Activated B cell treated with CpG ODN at 0.5 μM for 24 hours (primary cell): ENCODE data around the gene VIL1. TPM values are rescaled to one million over a fixed set of nuclear protein-coding genes. Genes with fewer than 3 reads are reported as not detected.

Experiments used
- ATAC-seq: fragments of 200-7000 bp; cut with Tn5 transposase; one replicate; pipeline ENCODE4 v1.10.0; 2021; ENCODE audit warnings: low read depth, mild to moderate bottlenecking, moderate library complexity
- CTCF ChIA-PET: fragments of 350-600 bp; sonication (Branson Sonifier 250); formaldehyde crosslinking; loops from one replicate; lab custom pipeline; 2021; ENCODE audit warnings: antibody characterized with exemption; lab: Charles Lee
- POLR2A ChIA-PET: fragments of 350-600 bp; sonication (Branson Sonifier 250); formaldehyde crosslinking; loops from one replicate; lab custom pipeline; 2021; ENCODE audit warnings: antibody characterized with exemption; lab: Charles Lee
- DNase-seq: peaks from one replicate; pipeline ENCODE4 v3.0.0; 2022
- H3K27ac Mint-ChIP-seq: one replicate; pipeline ENCODE4 v1.8.0; 2020; ENCODE audit warnings: mixed read lengths
- H3K27me3 Mint-ChIP-seq: one replicate; pipeline ENCODE4 v1.8.0; 2021; ENCODE audit warnings: mixed read lengths
- H3K36me3 Mint-ChIP-seq: one replicate; pipeline ENCODE4 v1.8.0; 2021; ENCODE audit warnings: low read depth, mixed read lengths
- H3K4me1 Mint-ChIP-seq: one replicate; pipeline ENCODE4 v1.8.0; 2021; ENCODE audit warnings: mixed read lengths
- H3K4me3 Mint-ChIP-seq: one replicate; pipeline ENCODE4 v1.8.0; 2020; ENCODE audit warnings: mild to moderate bottlenecking, mixed read lengths
- H3K9me3 Mint-ChIP-seq: one replicate; pipeline ENCODE4 v1.8.0; 2020; ENCODE audit warnings: mixed read lengths
- intact Hi-C: fragments of 100-400 bp; cut with micrococcal nuclease; formaldehyde crosslinking; loops from one replicate; pipeline ENCODE4 v1.15.1; 2024
- total RNA-seq: library from RNA; stranded (reverse); gene quantifications from 2 replicates; pipeline ENCODE4 v1.2.3, GENCODE V29; 2022
- TF ChIP-seq, protein P1 (sequence below): fragments of 200-600 bp; IDR thresholded peaks from one replicate; pipeline ENCODE4 v1.8.0; 2022; ENCODE audit warnings: antibody characterized with exemption, mild to moderate bottlenecking

Gene VIL1
- total RNA-seq, 1 donor from 2014 or later = 0.07 TPM

DNA sequence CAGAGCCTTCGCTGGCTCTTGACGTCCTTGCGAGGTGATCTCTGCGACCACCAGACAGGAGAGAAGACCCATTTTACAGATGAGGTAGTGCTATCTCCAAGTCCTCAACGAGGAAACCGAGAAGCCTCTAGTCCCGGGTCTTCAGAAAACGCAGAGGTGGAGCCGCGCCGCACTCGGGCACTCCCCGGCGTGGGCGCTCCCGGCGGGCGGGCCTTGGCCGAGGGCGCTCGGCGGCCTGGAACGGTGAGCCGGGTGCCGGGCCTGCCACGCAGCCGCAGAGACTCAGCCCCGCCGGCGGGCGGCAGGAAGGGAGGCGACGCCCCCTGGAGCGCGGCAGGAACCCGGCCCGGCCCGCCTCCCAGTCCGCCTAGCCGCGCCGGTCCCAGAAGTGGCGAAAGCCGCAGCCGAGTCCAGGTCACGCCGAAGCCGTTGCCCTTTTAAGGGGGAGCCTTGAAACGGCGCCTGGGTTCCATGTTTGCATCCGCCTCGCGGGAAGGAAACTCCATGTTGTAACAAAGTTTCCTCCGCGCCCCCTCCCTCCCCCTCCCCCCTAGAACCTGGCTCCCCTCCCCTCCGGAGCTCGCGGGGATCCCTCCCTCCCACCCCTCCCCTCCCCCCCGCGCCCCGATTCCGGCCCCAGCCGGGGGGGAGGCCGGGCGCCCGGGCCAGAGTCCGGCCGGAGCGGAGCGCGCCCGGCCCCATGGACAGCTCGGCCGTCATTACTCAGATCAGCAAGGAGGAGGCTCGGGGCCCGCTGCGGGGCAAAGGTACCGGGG lies 19.3 kb upstream of the VIL1 start, which contains the start of gene CTDSP1:
Gene CTDSP1, plus strand, starts transcription at position 478 of the 776 bp plus-strand sequence. Its CDS starts 223 bp downstream, at position 701.
- intact Hi-C loops = loop anchor here (2.0 to 10.0 kb wide), 5 partner anchors 77 to 985 kb away; partner anchors contain the start of genes CNPPD1, CXCR1, DNPEP and RETREG2
- DNase-seq (peak; percentile 89), ATAC-seq (peak; percentile 51)
- Mint-ChIP-seq H3K27ac (peak within 1 kb of the TSS; percentile 84), H3K4me1 (peaks cover 71% of the 10 kb centered on the region), H3K4me3 (peak within 1 kb of the TSS; percentile 93), H3K27me3 (no peaks in the 10 kb centered on the region), H3K9me3 (no peaks in the 10 kb centered on the region), H3K36me3 (peaks cover 28% of the 10 kb centered on the region)
- CTCF ChIA-PET = interaction anchor here (1.4 kb wide), 1 partner anchor 66 kb away, joined by 5 read pairs; no protein-coding TSS in a partner anchor
- POLR2A ChIA-PET = interaction anchor here (0.5 to 1.5 kb wide), 11 partner anchors 23 to 311 kb away, joined by 3 to 13 read pairs (median 5); partner anchors contain the start of genes AAMP, PNKD, TTLL4 and USP37
- TF ChIP-seq, protein P1, sequence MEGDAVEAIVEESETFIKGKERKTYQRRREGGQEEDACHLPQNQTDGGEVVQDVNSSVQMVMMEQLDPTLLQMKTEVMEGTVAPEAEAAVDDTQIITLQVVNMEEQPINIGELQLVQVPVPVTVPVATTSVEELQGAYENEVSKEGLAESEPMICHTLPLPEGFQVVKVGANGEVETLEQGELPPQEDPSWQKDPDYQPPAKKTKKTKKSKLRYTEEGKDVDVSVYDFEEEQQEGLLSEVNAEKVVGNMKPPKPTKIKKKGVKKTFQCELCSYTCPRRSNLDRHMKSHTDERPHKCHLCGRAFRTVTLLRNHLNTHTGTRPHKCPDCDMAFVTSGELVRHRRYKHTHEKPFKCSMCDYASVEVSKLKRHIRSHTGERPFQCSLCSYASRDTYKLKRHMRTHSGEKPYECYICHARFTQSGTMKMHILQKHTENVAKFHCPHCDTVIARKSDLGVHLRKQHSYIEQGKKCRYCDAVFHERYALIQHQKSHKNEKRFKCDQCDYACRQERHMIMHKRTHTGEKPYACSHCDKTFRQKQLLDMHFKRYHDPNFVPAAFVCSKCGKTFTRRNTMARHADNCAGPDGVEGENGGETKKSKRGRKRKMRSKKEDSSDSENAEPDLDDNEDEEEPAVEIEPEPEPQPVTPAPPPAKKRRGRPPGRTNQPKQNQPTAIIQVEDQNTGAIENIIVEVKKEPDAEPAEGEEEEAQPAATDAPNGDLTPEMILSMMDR = no peak

DNA sequence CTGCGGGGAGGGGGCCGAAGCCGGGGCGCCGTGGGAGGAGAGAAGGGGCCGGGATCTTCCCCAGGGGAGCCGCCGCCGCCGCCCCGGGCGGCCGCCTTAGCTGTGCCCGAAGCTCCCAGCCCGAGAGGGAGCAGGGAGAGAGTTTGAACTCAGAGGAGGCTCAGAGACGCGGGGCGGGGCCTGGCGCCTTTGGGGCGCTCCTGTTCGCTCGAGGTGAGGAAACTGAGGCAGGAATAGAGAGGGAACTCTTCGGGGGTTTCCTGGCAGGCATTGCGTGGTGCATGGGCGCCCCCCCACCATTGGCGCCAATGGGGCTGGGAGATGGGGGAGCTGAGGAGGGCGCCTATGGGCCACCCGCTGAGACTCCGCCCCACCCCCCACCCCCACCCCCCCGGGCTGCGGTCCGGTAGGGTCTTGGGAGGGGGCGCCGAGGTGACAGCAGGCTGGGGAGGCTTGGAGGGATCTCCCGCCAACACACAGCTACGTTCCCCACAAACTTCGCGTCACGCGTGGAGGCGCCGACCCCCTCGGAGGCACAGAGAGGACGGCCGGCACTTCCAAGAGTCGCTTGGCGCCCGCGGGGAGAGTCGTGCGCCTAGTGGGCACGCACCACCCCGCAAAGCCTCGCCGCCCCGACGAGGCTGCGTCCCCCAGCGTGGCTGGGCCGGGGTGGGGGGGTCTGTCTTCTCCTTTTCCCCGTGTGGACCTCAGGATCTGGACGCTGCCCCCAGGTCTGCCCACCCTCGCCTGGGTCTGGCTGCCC lies 18.6 kb upstream of the VIL1 start:
- Mint-ChIP-seq H3K4me3 (peak overlapping the region; percentile 93), H3K27ac (peak overlapping the region; percentile 84), H3K9me3 (no peaks in the 10 kb centered on the region), H3K36me3 (peaks cover 32% of the 10 kb centered on the region), H3K27me3 (no peaks in the 10 kb centered on the region), H3K4me1 (peaks cover 72% of the 10 kb centered on the region)
- intact Hi-C loops = loop anchor here (2.0 to 10.0 kb wide), 2 partner anchors 78 to 984 kb away; partner anchors contain the start of gene DNPEP
- TF ChIP-seq, protein P1 = no peak
- peak; percentile 52 for DNase-seq
- ChIA-PET CTCF (interaction anchor here (1.4 kb wide), 1 partner anchor 66 kb away, joined by 5 read pairs; no protein-coding TSS in a partner anchor), POLR2A (interaction anchor here (0.5 to 1.5 kb wide), 12 partner anchors 24 to 310 kb away, joined by 3 to 13 read pairs (median 5); partner anchors contain the start of genes AAMP, PNKD, TTLL4 and USP37)
- ATAC-seq = peak; percentile 0

DNA sequence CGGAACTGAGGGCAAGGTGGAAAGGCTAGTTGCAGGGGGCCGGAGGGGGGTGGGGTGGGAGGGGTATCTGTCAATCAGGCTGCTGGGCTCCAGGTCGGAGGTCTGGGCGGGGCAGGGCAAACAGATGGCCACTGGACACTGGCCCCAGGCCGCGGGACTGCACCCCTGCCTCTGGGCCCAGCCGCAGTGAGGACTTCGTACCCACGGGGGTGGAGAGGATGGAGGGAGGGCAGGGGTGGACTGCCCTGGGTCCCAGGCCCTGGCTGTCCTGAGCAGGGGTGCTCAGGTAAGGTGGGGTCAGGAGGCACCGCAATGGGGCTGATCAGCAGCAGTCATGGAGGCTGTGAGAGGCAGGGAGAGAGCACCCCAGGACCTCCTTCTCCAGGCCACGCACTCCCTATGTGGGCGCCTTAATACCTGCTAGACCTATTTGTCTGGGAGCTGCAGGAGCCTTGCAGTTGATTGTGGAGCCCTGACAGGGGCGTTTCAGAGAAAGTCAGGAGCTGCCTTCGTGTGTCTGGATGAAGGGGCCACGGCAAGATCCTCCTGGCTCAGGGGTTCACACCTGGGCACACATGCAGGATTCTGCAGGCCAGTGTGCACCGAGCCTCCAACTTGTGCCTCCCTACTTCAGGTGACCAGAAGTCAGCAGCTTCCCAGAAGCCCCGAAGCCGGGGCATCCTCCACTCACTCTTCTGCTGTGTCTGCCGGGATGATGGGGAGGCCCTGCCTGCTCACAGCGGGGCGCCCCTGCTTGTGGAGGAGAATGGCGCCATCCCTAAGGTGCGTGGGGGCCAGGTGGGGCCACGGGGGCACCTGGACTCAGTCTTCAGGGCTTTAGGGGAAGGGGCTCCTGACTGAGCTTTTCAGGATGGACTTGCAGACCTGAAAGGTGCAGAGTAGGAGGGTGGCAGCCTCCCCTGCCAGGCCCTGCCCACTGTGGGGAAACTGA lies 17.7 kb upstream of the VIL1 start:
- POLR2A ChIA-PET = interaction anchor here (0.7 to 1.5 kb wide), 6 partner anchors 111 to 309 kb away, joined by 3 to 8 read pairs (median 6); partner anchors contain the start of genes AAMP, PNKD and TTLL4
- intact Hi-C loops = loop anchor here (2.0 to 10.0 kb wide), 2 partner anchors 78 to 984 kb away; partner anchors contain the start of gene DNPEP
- peaks cover 31% of the 10 kb centered on the region for H3K36me3 Mint-ChIP-seq
- no peak for ATAC-seq
- TF ChIP-seq, protein P1 = no peak
- peak overlapping the region; percentile 93 for H3K4me3 Mint-ChIP-seq
- CTCF ChIA-PET = interaction anchor here (0.8 to 1.2 kb wide), 2 partner anchors 107 to 110 kb away, joined by 3 to 5 read pairs; no protein-coding TSS in a partner anchor
- no peaks in the 10 kb centered on the region for H3K27me3 Mint-ChIP-seq
- no peaks in the 10 kb centered on the region for H3K9me3 Mint-ChIP-seq
- peak overlapping the region; percentile 76 for H3K27ac Mint-ChIP-seq
- no peak for DNase-seq
- H3K4me1 Mint-ChIP-seq = peaks cover 74% of the 10 kb centered on the region

DNA sequence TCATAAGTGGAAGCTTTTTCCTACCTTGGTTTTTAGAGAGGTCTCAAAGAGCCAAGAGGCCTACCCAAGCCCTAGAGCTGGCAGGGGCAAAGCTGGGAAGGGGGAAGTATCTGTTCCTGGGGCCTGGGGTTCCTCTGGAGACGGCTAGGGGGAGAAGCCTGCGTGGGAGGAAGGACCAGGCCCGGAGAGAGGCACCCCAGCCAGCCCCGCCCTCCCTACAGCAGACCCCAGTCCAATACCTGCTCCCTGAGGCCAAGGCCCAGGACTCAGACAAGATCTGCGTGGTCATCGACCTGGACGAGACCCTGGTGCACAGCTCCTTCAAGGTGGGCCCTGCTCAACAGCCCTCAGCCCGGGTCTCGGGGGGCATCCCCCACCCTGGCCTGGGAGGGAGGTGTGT lies 17.0 kb upstream of the VIL1 start:
- Mint-ChIP-seq H3K36me3 (peaks cover 30% of the 10 kb centered on the region), H3K9me3 (no peaks in the 10 kb centered on the region), H3K27me3 (no peaks in the 10 kb centered on the region), H3K4me3 (peak overlapping the region; percentile 93), H3K27ac (peak overlapping the region; percentile 76), H3K4me1 (peaks cover 71% of the 10 kb centered on the region)
- POLR2A ChIA-PET = interaction anchor here (1.5 kb wide), 1 partner anchor 129 kb away, joined by 3 read pairs; no protein-coding TSS in a partner anchor
- ATAC-seq = no peak
- DNase-seq = no peak
- intact Hi-C loops = loop anchor here (2.0 to 10.0 kb wide), 2 partner anchors 79 to 983 kb away; partner anchors contain the start of gene DNPEP
- TF ChIP-seq, protein P1 = no peak
- CTCF ChIA-PET = interaction anchor here (0.8 to 1.2 kb wide), 2 partner anchors 107 to 111 kb away, joined by 3 to 5 read pairs; no protein-coding TSS in a partner anchor
